GM21423 (cell line): Measurements from ENCODE around the gene UIMC1.

ENCODE experiments used
- ATAC-seq: cut with Tn5 transposase; IDR thresholded peaks from one replicate; pipeline ENCODE4 v1.9.1; 2021; ENCODE audit warnings: mild to moderate bottlenecking, moderate library complexity; ENCODE audit not compliant: unreplicated experiment

The UIMC1 gene

GRCh38 chr5:176956756-176957155 is 49.8 kb downstream of the UIMC1 start:
- ATAC-seq = no peak

DNA sequence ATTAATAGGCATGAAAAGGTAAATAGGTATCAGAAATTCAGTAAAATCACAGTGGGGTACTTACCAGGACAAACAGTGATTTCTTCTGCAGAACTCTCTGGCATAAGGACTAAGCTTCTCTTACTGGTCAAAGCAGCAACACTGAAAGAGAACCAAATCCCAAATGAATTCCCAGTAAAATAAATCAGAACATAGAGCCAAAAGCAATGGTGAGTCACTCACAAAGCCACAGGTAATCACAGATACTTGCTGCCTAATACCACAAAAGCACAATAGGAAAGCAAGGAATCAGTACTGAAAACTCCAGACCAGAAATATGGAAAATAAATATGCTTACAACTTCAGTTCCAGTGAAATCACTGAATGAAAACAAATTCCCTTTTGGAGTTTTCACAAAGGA is 50.7 kb downstream of the UIMC1 start:
- no peak for ATAC-seq

GRCh38 chr5:176954050-176954449 is 52.5 kb downstream of the UIMC1 start:
- no peak for ATAC-seq

GRCh38 chr5:176952531-176953193 is 53.9 kb downstream of the UIMC1 start:
- ATAC-seq = no peak

DNA sequence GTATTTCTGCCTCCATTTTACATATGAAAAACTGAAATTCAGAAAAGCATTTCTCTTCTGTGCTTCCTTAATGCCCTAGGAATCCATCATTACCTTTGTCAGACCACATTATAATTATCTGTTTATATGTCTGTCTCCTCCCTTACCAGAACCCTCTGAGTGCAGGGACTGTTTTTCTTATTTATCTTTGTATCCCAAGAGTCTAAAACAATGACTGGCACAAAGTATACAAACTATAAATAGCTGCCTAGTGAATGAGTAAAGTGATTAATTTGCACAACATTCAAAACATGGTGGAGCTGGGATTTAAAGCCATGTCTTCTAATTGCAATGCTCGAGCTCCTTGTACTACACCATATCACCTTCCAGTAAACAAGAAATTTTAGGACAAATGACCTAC is 58.1 kb downstream of the UIMC1 start:
- no peak for ATAC-seq

GRCh38 chr5:176947847-176948246 is 58.7 kb downstream of the UIMC1 start:
- no peak for ATAC-seq

- no peak for ATAC-seq
Measured at GRCh38 chr5:176944268-176944667, 62.3 kb downstream of the UIMC1 start.

DNA sequence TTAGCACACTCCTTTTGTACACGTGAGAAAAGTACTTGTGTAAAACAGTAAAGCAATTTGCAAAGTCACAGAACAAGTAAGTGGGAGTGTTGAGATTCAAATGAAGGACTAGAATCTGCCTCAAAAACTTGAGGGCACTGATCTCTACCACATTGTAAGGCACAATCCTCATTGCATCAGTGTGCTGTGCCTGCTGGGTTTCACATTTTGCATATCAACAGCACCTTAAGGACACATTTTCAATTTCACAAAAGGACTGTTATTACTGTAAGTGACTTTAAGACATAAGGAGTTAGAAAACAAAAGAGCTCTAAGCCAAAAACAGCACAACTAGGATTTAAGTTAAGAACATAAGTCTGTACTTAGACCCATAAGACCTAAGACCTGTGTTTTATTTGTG is 62.8 kb downstream of the UIMC1 start:
- no peak for ATAC-seq

- no peak for ATAC-seq
Measured at GRCh38 chr5:176941951-176942350, 64.6 kb downstream of the UIMC1 start.

DNA sequence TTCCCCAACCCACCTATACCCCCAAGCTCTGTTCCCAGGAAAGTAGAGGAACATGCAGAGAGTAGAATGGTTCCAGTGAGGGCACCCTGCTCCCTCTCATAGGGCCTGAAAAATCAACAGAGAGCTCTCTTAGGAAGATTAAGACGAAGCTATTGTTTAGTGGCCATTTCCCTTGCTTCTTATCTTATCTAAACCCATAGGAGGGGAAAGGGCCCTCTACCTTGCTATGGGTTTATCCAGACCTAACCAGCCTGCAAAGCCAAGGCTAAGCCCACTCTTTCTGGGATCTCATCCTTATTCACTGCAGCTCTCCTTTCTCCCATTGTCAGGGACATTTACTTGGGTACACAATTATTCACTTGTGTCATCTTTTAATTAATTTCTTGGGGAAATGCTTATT is 68.1 kb downstream of the UIMC1 start:
- no peak for ATAC-seq

GRCh38 chr5:176935017-176935416 is 71.6 kb downstream of the UIMC1 start:
- ATAC-seq = no peak

DNA sequence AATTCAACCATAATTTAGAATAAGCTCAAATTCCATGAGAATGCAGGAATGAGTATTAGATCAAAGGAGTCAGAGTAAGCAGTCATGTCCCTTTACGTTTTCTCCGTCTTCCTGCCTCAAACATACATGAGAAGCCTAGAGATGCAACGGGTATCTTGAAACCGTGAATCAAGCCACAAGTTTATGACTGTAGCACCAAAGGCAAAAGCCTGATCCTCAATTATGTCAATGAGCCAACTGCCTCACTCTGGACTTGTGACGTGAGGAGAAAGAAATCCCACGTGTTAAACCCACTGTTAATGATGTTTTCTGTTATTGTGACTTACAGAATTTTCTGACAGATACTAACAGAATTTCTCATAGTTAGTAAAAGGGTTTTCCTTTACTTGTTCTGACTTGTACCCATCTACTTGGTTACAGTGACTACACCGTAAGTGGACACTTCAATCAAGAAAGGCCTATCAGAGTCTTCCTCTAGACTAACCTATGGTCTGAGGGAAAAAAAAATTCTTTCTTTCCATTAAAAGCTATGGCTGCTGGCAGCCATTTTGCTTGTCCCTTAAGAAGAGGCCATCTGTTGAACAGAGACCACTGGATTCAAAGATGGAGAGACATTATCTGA is 72.2 kb downstream of the UIMC1 start:
- ATAC-seq = no peak

DNA sequence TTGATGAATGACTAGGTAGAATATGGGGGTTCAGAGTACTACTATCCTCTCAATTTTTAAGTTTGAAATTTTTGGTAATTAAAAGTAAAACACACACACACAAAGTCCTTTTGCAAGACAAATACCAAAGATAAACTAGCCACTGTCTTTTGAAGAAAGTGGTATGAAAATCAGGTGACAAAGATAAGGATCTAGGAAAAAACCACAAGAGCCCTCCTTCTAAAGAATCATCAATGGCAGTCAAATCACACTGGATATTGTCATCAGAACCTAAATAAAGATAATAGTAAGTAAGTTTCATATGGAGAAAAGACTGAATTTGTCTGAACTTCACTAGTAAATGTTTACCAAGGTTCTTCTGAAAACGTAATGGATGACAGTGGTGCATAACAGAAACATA is 76.9 kb downstream of the UIMC1 start:
- ATAC-seq = no peak

- no peak for ATAC-seq
Measured at GRCh38 chr5:176927562-176927961, 79.0 kb downstream of the UIMC1 start.

DNA sequence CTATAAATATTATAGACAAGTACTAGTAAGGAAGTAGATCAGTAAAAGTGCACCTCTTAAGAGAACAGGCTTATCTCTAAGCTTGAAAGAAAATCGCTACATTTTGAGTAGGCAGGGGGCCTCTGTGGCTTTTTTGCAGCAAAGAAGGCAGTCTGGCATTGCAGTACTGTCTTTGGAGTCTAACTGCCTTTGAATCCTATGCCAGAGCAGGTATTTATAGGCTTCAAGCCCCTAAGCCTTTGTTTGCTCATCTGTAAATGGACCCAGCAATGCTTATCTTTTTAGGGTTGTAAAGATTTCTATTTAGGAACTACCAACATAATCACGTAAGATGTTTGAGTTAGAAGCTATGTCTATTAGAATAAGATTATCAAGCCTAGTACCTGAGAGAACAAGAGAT is 83.8 kb downstream of the UIMC1 start:
- no peak for ATAC-seq

DNA sequence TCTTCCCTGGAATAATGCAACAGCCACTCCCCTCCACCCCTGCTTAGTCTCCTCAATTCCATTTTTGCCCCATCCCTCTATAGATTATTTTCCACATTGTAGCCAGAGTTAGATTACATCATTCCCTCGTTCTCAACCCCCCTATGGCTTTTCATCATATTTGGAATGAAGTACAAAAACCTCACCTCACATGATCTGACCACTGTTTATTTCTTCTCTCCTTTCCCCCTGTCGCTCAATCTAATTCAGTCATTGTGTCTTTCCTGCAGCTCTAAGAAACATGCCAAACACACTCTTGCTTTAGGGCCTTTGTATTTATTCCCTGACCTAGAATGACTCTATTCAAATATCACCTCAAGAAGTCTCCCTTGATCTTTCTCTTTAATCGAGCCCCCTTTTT is 84.9 kb downstream of the UIMC1 start:
- no peak for ATAC-seq

- no peak for ATAC-seq
Measured at GRCh38 chr5:176918613-176919012, 88.0 kb downstream of the UIMC1 start.

GRCh38 chr5:176916337-176916736 is 90.2 kb downstream of the UIMC1 start:
- no peak for ATAC-seq

DNA sequence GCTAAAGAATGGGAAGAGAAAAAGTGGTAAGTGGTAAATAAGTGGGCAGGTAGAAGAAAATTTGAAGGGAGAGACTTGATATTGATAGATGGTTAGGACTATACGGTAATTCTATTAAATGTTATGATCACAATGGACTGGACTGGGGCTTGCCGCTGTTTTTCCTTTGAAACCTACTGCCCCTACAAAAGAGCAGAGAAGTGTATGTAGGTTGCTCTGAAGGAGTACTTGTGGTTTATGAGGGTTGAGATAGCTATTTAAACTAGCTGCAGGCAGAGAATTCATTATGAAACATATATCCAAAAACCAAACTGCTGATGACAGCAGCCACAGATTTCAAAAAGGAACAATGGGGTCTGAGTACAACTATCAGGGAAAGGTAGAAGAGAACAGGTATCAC is 90.7 kb downstream of the UIMC1 start:
- no peak for ATAC-seq

DNA sequence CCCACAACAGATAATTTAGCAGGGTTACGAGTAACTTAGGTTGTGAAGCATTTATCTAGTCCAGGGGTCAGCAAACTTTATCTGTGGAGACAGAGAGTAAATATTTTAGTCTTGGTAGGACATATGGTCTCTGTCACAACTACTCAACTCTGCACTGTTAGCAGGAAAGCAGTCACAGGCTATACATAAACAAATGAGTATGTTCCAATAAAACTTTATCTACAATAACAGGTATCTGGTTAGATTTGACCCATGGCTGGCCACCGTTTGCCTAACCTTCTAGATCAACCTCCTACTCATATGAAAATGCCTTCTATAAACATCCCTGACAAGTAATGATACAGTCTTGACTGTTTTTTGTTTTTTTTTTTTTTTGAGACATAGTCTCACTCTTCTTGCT is 94.5 kb downstream of the UIMC1 start:
- no peak for ATAC-seq

DNA sequence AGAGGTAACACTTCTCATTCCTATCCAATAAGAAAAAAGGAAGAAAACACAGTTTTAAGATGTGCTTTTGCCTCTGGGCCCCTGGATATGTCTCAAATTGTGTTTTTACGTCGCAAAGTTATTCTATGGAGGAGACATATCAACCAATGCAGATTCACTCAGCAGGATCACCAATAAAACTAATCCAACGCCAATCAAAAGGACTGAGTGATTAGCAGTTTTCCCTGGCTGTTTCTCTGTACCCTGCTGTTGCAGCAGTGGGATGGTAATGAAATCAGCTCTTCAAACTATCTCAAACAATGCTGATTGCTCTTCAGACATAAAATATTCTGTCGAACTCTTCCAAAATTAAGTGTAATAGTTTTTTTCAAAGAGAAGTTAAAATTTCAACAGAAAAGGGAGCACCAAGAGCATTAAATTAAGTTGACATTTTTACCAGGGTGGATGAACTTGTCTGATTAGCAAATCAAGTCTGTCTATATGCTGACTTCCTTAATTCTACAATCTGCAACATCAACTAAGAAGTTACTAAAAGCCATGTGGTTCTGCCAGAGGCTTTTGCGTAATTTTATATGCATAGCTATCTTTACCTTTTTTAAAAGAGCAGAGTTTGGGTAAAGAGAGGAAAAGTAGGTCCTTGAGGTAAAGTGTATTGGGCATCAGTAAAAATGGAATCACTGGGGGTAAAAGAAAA is 97.8 kb downstream of the UIMC1 start:
- no peak for ATAC-seq

- ATAC-seq = no peak
Measured at GRCh38 chr5:176906796-176907195, 99.8 kb downstream of the UIMC1 start.
